Endothelial cell of umbilical vein (primary cell): ENCODE results near the gene PFN3. TPM values are rescaled to one million over a fixed set of nuclear protein-coding genes. Genes with fewer than 3 reads are reported as not detected.

ENCODE experiments used
- BruUV-seq: library from RNA; stranded (reverse); fragments of 400-500 nt; replicated peaks from 2 replicates; lab custom pipeline; 2021; lab: Mats Ljungman, UMichigan
- CTCF ChIA-PET: fragments of 300-600, 350-600 bp; sonication (Branson Sonifier 250); formaldehyde crosslinking; loops from one replicate; lab custom pipeline; 2021; ENCODE audit warnings: antibody characterized with exemption, inconsistent platforms; lab: Charles Lee
- POLR2A ChIA-PET: fragments of 300-600, 350-600 bp; sonication (Branson Sonifier 250); formaldehyde crosslinking; loops from one replicate; lab custom pipeline; 2021; ENCODE audit warnings: antibody characterized with exemption, inconsistent platforms; lab: Charles Lee
- DNase-seq: peaks from one replicate; pipeline ENCODE4 v3.0.0-alpha.2; 2011; ENCODE audit warnings: low read depth, low spot score
- FAIRE-seq: peaks from 2 replicates; lab custom pipeline; 2011; peaks lifted over from hg19 to GRCh38; lab: Jason Lieb, UNC
- H2AFZ ChIP-seq: 2 replicates; pipeline ENCODE4 v1.6.0; 2012; ENCODE audit warnings: low read depth, low read length, control low read depth, inconsistent platforms
- H3K27ac ChIP-seq: 2 replicates; pipeline ENCODE4 v1.5.1; 2011; ENCODE audit warnings: low read depth, mild to moderate bottlenecking, control low read depth, low read length, moderate library complexity; ENCODE audit not compliant: insufficient read depth
- H3K27me3 ChIP-seq, 2 experiments: 2 replicates each; pipeline versions ENCODE4 v1.6.0 to v1.6.1; 2011; ENCODE audit warnings: low read length in 2 of 2, mixed read lengths in 1 of 2; ENCODE audit not compliant: control insufficient read depth in 2 of 2, insufficient read depth in 2 of 2
- H3K36me3 ChIP-seq, 2 experiments: 2 replicates in 1 of 2; 3 replicates in 1 of 2; pipeline ENCODE4 v1.5.1; 2011; ENCODE audit warnings: low read length in 2 of 2, mild to moderate bottlenecking in 1 of 2, moderate library complexity in 1 of 2; ENCODE audit not compliant: control insufficient read depth in 2 of 2, insufficient read depth in 2 of 2; ENCODE audit errors: extremely low read depth in 1 of 2
- H3K4me1 ChIP-seq: 3 replicates; pipeline ENCODE4 v1.5.1; 2011; ENCODE audit warnings: mild to moderate bottlenecking, low read length; ENCODE audit not compliant: control insufficient read depth, insufficient read depth; ENCODE audit errors: extremely low read depth
- H3K4me2 ChIP-seq: 2 replicates; pipeline ENCODE4 v1.6.1; 2011; ENCODE audit warnings: low read length, control low read depth, mixed read lengths; ENCODE audit not compliant: insufficient read depth
- H3K4me3 ChIP-seq, 3 experiments: fragments of 200-600 bp in 1 of 3; sonication (generic), shearing (Covaris generic) in 1 of 3; replicated peaks in 1 of 3; 2 replicates each; pipeline ENCODE4 v1.5.1; 2011 to 2016; ENCODE audit warnings: control low read depth in 3 of 3, low read length in 3 of 3, mild to moderate bottlenecking in 2 of 3, inconsistent platforms in 1 of 3, low read depth in 1 of 3, moderate library complexity in 1 of 3; ENCODE audit not compliant: insufficient read depth in 1 of 3
- H3K79me2 ChIP-seq: 2 replicates; pipeline ENCODE4 v1.6.0; 2012; ENCODE audit warnings: low read length, inconsistent platforms; ENCODE audit not compliant: control insufficient read depth, insufficient read depth
- H3K9ac ChIP-seq: replicated peaks from 2 replicates; pipeline ENCODE3; 2011; ENCODE audit warnings: low read length, control low read depth; ENCODE audit not compliant: insufficient read depth; ENCODE audit errors: extremely low read depth
- H3K9me1 ChIP-seq: replicated peaks from 3 replicates; pipeline ENCODE4 v1.6.0; 2011; ENCODE audit warnings: mild to moderate bottlenecking, low read length; ENCODE audit not compliant: control insufficient read depth, insufficient read depth; ENCODE audit errors: extremely low read depth
- H3K9me3 ChIP-seq: replicated peaks from 2 replicates; pipeline ENCODE4 v1.5.1; 2012; ENCODE audit warnings: low read length, inconsistent platforms; ENCODE audit not compliant: control insufficient read depth, insufficient read depth
- H4K20me1 ChIP-seq: replicated peaks from 2 replicates; pipeline ENCODE3; 2011; ENCODE audit warnings: mild to moderate bottlenecking, low read length; ENCODE audit not compliant: control insufficient read depth, insufficient read depth; ENCODE audit errors: extremely low read depth
- EZH2 ChIP-seq: IDR thresholded peaks from 2 replicates; pipeline ENCODE4 v1.6.1; 2012; ENCODE audit warnings: borderline replicate concordance, low read depth, mild to moderate bottlenecking, moderate library complexity, low read length, inconsistent platforms; ENCODE audit not compliant: severe bottlenecking
- FOS ChIP-seq: IDR thresholded peaks from 2 replicates; pipeline ENCODE4 v1.6.1; 2011; ENCODE audit warnings: mild to moderate bottlenecking, low read length, moderate library complexity, borderline replicate concordance; ENCODE audit not compliant: insufficient read depth
- GATA2 ChIP-seq: IDR thresholded peaks from 2 replicates; pipeline ENCODE4 v1.7.0; 2011; ENCODE audit warnings: low read depth, mild to moderate bottlenecking, moderate library complexity, mixed read lengths, low read length; ENCODE audit not compliant: insufficient read length, insufficient read depth
- JUN ChIP-seq: IDR thresholded peaks from 2 replicates; pipeline ENCODE4 v1.6.1; 2011; ENCODE audit warnings: borderline replicate concordance, low read depth; ENCODE audit not compliant: insufficient read length, insufficient read depth
- POLR2A ChIP-seq: IDR thresholded peaks from 2 replicates; pipeline ENCODE4 v1.6.1; 2012; ENCODE audit warnings: low read depth, mild to moderate bottlenecking, control low read depth, low read length
- POLR2AphosphoS5 ChIP-seq: IDR thresholded peaks from 2 replicates; pipeline ENCODE4 v1.6.1; 2012; ENCODE audit warnings: low read depth, mild to moderate bottlenecking, control low read depth, low read length, moderate library complexity; ENCODE audit not compliant: insufficient read depth
- dilution Hi-C: fragments of 300-500 bp; cut with MboI; formaldehyde crosslinking; loops from one replicate; pipeline ENCODE4 v1.15.0; 2019; ENCODE audit warnings: low sequenced_read_pairs; ENCODE audit not compliant: extremely low pct_ligation_motif_present
- intact Hi-C: fragments of 100-400 bp; cut with micrococcal nuclease; formaldehyde crosslinking; loops from one replicate; pipeline ENCODE4 v1.10.0; 2022
- polyA plus RNA-seq, 4 experiments: library from polyadenylated mRNA; depleted of rRNA in 3 of 4; stranded (reverse) in 3 of 4; unstranded in 1 of 4; fragments of >200 nt; gene quantifications; 2 replicates each; pipeline versions ENCODE4 v1.2.1 to v1.2.3, GENCODE V29; 2011 to 2012; ENCODE audit warnings: missing spikeins in 1 of 4
- total RNA-seq: library from RNA; stranded (reverse); gene quantifications from 2 replicates; pipeline ENCODE4 v1.2.3, GENCODE V29; 2021
- TF ChIP-seq, protein P1 (sequence below): IDR thresholded peaks from 2 replicates; pipeline ENCODE4 v1.6.1; 2011; ENCODE audit not compliant: insufficient read depth, insufficient read length
- TF ChIP-seq, protein P2 (sequence below), 2 donors: IDR thresholded peaks; 1 replicate in 1 of 2; 2 replicates in 1 of 2; pipeline ENCODE4 v1.5.1; 2011; ENCODE audit warnings: low read length in 2 of 2, mild to moderate bottlenecking in 2 of 2, moderate library complexity in 2 of 2, control low read depth in 1 of 2, inconsistent platforms in 1 of 2, low read depth in 1 of 2; ENCODE audit not compliant: insufficient read depth in 1 of 2; ENCODE audit errors: extremely low read depth in 1 of 2

The PFN3 gene
- total and polyA plus RNA-seq, 2 donors (not counting 3 experiments of a cell fraction or from before 2014, with no cell fraction given), result not detected

DNA sequence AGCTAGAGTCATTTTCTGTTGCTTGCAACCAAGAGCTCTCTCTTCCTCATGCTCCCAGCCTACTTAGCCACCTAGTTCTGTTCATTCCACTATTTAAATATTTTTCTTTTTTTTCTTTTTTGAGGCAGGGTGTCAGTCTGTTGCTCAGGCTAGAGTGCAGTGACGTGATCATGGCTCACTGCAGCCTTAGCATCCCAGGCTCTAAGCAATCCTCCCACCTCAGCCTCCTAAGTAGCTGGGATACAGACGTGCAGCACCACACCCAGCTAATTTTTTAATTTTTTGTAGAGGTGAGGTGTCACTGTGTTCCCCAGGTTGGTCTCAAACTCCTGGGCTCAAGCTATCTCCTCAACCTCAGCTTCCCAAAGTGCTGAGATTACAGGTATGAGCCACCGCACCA is 14.0 kb upstream of the PFN3 start:
- Histone ChIP-seq H3K9me1 (no peaks in the 10 kb centered on the region), H3K79me2 (no peaks in the 10 kb centered on the region), H3K4me1 (no peaks in the 10 kb centered on the region), H3K9ac (no peak overlapping the region), H3K4me2 (no peak overlapping the region), H4K20me1 (no peaks in the 10 kb centered on the region), H3K36me3 (no peaks in the 10 kb centered on the region), H3K9me3 (no peaks in the 10 kb centered on the region), H2AFZ (no peak overlapping the region), H3K27ac (no peak overlapping the region), H3K4me3 (no peak overlapping the region), H3K27me3 (peaks cover 0 to 5% of the 10 kb centered on the region in 2 experiments)
- DNase-seq (no peak), FAIRE-seq (no peak)
- intact Hi-C loops, result no loop called here
- CTCF ChIA-PET, result interaction anchor here (1.1 to 2.5 kb wide), 6 partner anchors 8 to 87 kb away, joined by 3 to 21 read pairs (median 3); no protein-coding TSS in a partner anchor
- POLR2A ChIA-PET, result interaction anchor here (1.3 kb wide), 1 partner anchor 12 kb away, joined by 8 read pairs; the partner anchor contains the start of gene GRK6
- TF ChIP-seq POLR2A, result no peak
- TF ChIP-seq, protein P1, sequence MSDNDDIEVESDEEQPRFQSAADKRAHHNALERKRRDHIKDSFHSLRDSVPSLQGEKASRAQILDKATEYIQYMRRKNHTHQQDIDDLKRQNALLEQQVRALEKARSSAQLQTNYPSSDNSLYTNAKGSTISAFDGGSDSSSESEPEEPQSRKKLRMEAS, result no peak
- TF ChIP-seq, protein P2, sequence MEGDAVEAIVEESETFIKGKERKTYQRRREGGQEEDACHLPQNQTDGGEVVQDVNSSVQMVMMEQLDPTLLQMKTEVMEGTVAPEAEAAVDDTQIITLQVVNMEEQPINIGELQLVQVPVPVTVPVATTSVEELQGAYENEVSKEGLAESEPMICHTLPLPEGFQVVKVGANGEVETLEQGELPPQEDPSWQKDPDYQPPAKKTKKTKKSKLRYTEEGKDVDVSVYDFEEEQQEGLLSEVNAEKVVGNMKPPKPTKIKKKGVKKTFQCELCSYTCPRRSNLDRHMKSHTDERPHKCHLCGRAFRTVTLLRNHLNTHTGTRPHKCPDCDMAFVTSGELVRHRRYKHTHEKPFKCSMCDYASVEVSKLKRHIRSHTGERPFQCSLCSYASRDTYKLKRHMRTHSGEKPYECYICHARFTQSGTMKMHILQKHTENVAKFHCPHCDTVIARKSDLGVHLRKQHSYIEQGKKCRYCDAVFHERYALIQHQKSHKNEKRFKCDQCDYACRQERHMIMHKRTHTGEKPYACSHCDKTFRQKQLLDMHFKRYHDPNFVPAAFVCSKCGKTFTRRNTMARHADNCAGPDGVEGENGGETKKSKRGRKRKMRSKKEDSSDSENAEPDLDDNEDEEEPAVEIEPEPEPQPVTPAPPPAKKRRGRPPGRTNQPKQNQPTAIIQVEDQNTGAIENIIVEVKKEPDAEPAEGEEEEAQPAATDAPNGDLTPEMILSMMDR (IDR thresholded peaks at IDR 0.05; ENCODE audit: extremely low read depth in 1 of 2, insufficient read depth in 1 of 2, low read depth in 1 of 2, low read length in 2 of 2), result no peak
- no peak for TF ChIP-seq JUN
- no peak for TF ChIP-seq FOS
- TF ChIP-seq POLR2AphosphoS5, result no peak
- no peak for TF ChIP-seq EZH2
- TF ChIP-seq GATA2, result no peak
- dilution Hi-C loops, result no loop called here
- no TSS peak for BruUV-seq
